ENCODE results near the gene HSPA6.

- no peak for TF ChIP-seq CTCF (IDR thresholded peaks at IDR 0.05; ENCODE audit: low read length)
- no peak for TF ChIP-seq EZH2 (IDR thresholded peaks at IDR 0.05; ENCODE audit: borderline replicate concordance, low read length)
Measured at GRCh38 chr1:161480381-161481035, 43.8 kb upstream of the HSPA6 start.
